CD4-positive, alpha-beta T cell treated with Interleukin-12 subunit alpha and Interleukin-12 subunit beta, for 1 hour (primary cell): ENCODE measurements around the gene KCNC3.

ENCODE experiments used
- DNase-seq: peaks from one replicate; pipeline ENCODE4 v3.0.0-alpha.2; 2020

Gene KCNC3

GRCh38 chr19:50272263-50272897, 56.8 kb downstream of the KCNC3 start:
- DNase-seq, result no peak

DNA sequence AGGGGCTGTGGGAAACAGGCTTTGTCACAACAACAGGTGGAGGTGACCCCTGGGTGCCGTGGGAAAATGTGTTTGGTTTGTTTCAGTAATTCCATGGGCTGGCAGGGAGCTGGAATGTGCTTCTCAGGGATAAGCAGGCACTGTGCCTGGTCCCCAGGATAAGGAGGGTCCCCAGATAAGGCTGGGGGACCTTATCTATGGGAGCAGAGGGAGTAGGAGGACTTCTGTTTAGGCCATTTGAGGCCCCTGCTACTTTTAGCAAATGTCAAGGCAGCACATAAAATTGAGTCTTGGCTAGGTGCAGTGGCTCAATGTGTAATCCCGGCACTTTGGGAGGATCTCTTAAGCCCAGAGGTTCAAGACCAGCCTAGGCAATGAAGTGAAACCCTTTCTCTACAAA, 59.5 kb downstream of the KCNC3 start:
- DNase-seq, result no peak

DNA sequence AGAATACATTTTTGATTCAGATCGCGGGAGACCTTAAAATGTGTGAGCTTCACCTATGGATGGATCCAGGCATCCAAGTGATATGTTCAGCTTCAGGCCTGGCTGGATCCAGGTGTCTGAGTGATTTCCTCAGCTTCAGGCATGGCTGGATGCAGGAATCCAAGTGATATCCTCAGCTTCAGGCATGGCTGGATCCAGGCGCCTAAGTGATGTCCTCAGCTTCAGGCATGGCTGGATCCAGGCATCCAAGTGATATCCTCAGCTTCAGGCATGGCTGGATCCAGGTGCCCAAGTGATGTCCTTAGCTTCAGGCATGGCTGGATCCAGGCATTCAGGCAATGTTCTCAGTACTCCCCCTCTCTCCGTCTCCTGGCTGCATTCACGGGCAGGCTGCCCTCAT, 60.7 kb downstream of the KCNC3 start:
- DNase-seq, result no peak

DNA sequence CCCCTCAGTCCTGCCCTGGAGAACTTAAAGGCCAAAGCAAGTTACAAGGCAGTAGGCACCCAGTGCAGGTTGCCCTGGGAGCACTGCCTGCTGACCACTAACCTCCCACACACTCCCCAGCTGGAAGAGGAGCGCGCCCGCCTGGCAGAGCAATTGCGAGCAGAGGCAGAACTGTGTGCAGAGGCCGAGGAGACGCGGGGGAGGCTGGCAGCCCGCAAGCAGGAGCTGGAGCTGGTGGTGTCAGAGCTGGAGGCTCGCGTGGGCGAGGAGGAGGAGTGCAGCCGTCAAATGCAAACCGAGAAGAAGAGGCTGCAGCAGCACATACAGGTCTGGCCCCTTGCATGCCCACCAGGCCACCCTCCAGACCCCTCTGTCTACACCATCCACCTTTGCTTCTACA, 61.1 kb downstream of the KCNC3 start:
- DNase-seq, result no peak

- DNase-seq, result peak; percentile 10
Measured at GRCh38 chr19:50266896-50267295, 62.3 kb downstream of the KCNC3 start.

DNA sequence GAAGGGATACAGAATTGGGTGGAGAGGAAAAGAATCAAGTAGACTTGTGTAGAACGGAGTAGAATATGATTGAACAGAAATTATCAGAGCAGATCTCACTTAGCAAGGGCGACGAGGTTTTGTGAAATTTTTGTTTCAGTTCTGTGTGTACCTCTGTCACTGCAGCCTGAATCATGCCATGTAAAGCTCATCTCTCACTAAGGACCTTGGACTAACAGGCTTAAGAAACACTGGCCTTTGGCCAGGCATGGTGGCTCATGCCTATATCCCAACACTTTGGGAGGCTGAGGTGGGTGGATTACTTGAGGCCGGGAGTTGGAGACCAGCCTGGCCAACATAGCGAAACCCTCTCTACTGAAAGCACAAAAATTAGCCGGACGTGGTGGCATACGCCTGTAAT, 63.1 kb downstream of the KCNC3 start:
- no peak for DNase-seq

DNA sequence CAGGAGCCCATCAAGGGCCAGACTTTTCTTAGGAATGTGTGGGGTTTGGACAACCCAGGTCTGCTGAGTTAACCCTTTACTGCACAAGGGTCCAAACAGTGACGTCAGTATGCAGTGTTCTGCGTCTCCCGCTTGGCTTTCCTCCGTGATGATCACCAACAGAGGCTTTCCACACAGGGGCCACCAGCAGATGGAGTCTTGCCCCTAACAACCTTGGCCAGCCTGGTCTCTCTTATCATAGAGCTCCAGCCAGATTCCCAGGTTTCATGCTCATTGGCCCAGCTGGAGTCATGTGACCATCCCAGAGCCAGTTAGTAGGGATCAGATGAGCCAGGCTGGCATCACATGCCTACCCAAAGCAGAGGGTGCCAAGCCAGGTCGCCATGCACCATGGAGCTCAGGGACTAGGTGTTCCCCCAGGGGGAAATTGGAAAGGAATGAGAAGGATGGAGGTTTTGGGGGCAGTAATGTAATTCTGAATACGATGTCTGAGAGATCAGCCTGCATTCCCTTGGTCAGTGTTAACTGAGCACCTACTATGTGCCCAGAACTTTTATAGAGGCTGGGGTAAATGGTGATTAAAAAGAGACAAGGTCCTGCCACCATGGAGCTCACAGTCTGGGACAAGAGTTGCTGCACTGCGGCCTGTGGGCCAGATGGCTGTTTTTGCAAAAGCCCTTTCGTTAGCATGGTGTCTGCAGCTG, 64.5 kb downstream of the KCNC3 start:
- DNase-seq, result no peak

- no peak for DNase-seq
Measured at GRCh38 chr19:50263176-50263575, 66.0 kb downstream of the KCNC3 start.
